OCI-LY7 (cell line): ENCODE data around the gene SKIDA1. TPM values are rescaled to one million over a fixed set of nuclear protein-coding genes. Genes with fewer than 3 reads are reported as not detected.

Source experiments
- BruUV-seq: library from RNA; stranded (reverse); fragments of 400-500 nt; replicated peaks from 2 replicates; lab custom pipeline; 2021; lab: Mats Ljungman, UMichigan
- CTCF ChIA-PET: fragments of 300-600 bp; sonication (Branson Sonifier 250); formaldehyde crosslinking; loops from one replicate; lab custom pipeline; 2022; ENCODE audit warnings: antibody characterized with exemption; ENCODE audit not compliant: unreplicated experiment; lab: Charles Lee
- POLR2A ChIA-PET: fragments of 300-600 bp; sonication (Branson Sonifier 250); formaldehyde crosslinking; loops from one replicate; lab custom pipeline; 2022; ENCODE audit warnings: antibody characterized with exemption; lab: Charles Lee
- DNase-seq: peaks from one replicate; pipeline ENCODE4 v3.0.0-alpha.2; 2015; ENCODE audit warnings: low spot score
- H2AFZ ChIP-seq: fragments of 200-600 bp; sonication (generic), shearing (Covaris generic); 2 replicates; pipeline ENCODE4 v1.6.1; 2014; ENCODE audit warnings: mild to moderate bottlenecking, antibody characterized with exemption, low read length, moderate library complexity
- H3K27ac ChIP-seq: fragments of 200-600 bp; sonication (generic); 2 replicates; pipeline ENCODE4 v1.5.1; 2014; ENCODE audit warnings: mixed run types, low read depth, mild to moderate bottlenecking, moderate library complexity, low read length, inconsistent platforms; ENCODE audit not compliant: poor library complexity, severe bottlenecking
- H3K36me3 ChIP-seq: fragments of 200-600 bp; sonication (generic); 2 replicates; pipeline ENCODE4 v1.6.1; 2014; ENCODE audit warnings: mild to moderate bottlenecking, antibody characterized with exemption, low read length, moderate library complexity, mixed read lengths; ENCODE audit not compliant: insufficient read depth
- H3K4me1 ChIP-seq: fragments of 200-600 bp; sonication (generic); 2 replicates; pipeline ENCODE4 v1.5.1; 2014; ENCODE audit warnings: mild to moderate bottlenecking, low read length; ENCODE audit not compliant: insufficient read depth, poor library complexity, severe bottlenecking
- H3K4me2 ChIP-seq: fragments of 200-600 bp; sonication (generic); 2 replicates; pipeline ENCODE4 v1.6.1; 2014; ENCODE audit warnings: mild to moderate bottlenecking, low read length
- H3K4me3 ChIP-seq: fragments of 200-600 bp; sonication (generic); 2 replicates; pipeline ENCODE4 v1.5.1; 2014; ENCODE audit warnings: mild to moderate bottlenecking, low read depth, low read length; ENCODE audit not compliant: poor library complexity, severe bottlenecking
- H3K79me2 ChIP-seq: fragments of 200-600 bp; sonication (generic); 2 replicates; pipeline ENCODE4 v1.6.1; 2016; ENCODE audit warnings: low read depth, mild to moderate bottlenecking, low read length, moderate library complexity, mixed read lengths; ENCODE audit not compliant: insufficient read depth
- H3K9me2 ChIP-seq: fragments of 200-600 bp; sonication (generic); 2 replicates; pipeline ENCODE4 v1.6.1; 2016; ENCODE audit warnings: mild to moderate bottlenecking, low read length, mixed read lengths; ENCODE audit not compliant: insufficient read depth
- H3K9me3 ChIP-seq: fragments of 200-600 bp; sonication (generic); 2 replicates; pipeline ENCODE4 v1.6.1; 2014; ENCODE audit warnings: mild to moderate bottlenecking, mixed run types, low read length, mixed read lengths
- H4K20me1 ChIP-seq: fragments of 200-600 bp; sonication (generic); 2 replicates; pipeline ENCODE4 v1.6.1; 2014; ENCODE audit warnings: mild to moderate bottlenecking, antibody characterized with exemption, low read length, moderate library complexity, mixed read lengths; ENCODE audit not compliant: insufficient read depth
- CTCF ChIP-seq: fragments of 200-600 bp; sonication (generic); conservative IDR thresholded peaks from 2 replicates; pipeline ENCODE4 v1.5.1; 2014; ENCODE audit warnings: mild to moderate bottlenecking, antibody characterized with exemption, low read length, moderate library complexity, mixed read lengths
- EZH2phosphoT487 ChIP-seq: fragments of 200-600 bp; sonication (generic); IDR thresholded peaks from 2 replicates; pipeline ENCODE4 v1.6.1; 2018; ENCODE audit warnings: low read depth, borderline replicate concordance, mild to moderate bottlenecking, mixed run types, antibody characterized with exemption, low read length, moderate library complexity, mixed read lengths
- intact Hi-C: fragments of 100-400 bp; cut with micrococcal nuclease; formaldehyde crosslinking; loops from one replicate; pipeline ENCODE4 v1.10.0; 2022; ENCODE audit not compliant: unreplicated experiment
- total RNA-seq, 2 experiments: library from RNA; depleted of rRNA in 1 of 2; stranded (reverse); fragments of >200 nt in 1 of 2; shearing (Covaris generic) in 1 of 2; gene quantifications; 2 replicates each; pipeline ENCODE4 v1.2.3, GENCODE V29; 2014 to 2022

SKIDA1 gene
- total RNA-seq, 2 experiments from 2014 or later = not detected

DNA sequence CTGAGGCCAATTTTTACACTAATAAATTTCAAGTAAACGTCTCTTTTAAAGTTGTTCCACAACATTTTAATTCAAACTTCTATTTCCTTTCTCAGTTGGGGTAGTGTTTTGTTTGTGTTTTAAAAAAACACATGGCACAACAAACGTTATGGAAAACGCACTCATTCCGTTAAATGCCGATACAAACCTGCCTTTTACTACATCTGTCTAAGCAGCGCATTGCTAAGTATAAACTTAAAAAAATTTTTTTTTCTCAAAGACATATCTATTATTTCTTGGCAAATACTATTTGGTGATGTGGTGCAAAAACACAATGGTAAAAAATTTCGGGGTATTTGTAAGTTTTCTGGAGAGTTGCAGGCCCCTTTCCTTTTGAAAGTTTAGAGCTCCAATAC lies 1.4 kb downstream of the SKIDA1 start:
- intact Hi-C loops = no loop called here
- no peak for TF ChIP-seq EZH2phosphoT487
- no peak for TF ChIP-seq CTCF
- Histone ChIP-seq H3K27ac (no peak overlapping the region), H3K9me3 (no peaks in the 10 kb centered on the region), H3K9me2 (no peaks in the 10 kb centered on the region), H3K4me1 (peaks cover 35% of the 10 kb centered on the region), H3K36me3 (no peaks in the 10 kb centered on the region), H3K79me2 (no peaks in the 10 kb centered on the region), H3K4me3 (no peak overlapping the region), H4K20me1 (no peaks in the 10 kb centered on the region), H3K4me2 (no peak overlapping the region), H2AFZ (no peak overlapping the region)
- DNase-seq = no peak
- no TSS peak for BruUV-seq
- ChIA-PET POLR2A (interaction anchor here (0.7 to 0.8 kb wide), 2 partner anchors 208 to 425 kb away, joined by 3 to 5 read pairs; no protein-coding TSS in a partner anchor), CTCF (no interaction called here)

GRCh38 chr10:21523557-21524008 lies 1.9 kb downstream of the SKIDA1 start:
- no peaks in the 10 kb centered on the region for H3K9me2 ChIP-seq
- no peak for DNase-seq
- H3K4me1 ChIP-seq = peaks cover 41% of the 10 kb centered on the region
- H3K4me2 ChIP-seq = no peak overlapping the region
- ChIA-PET POLR2A (interaction anchor here (0.7 kb wide), 2 partner anchors 424 to 1066 kb away, joined by 4 to 5 read pairs; no protein-coding TSS in a partner anchor), CTCF (no interaction called here)
- H3K4me3 ChIP-seq = no peak overlapping the region
- no peak overlapping the region for H2AFZ ChIP-seq
- no peaks in the 10 kb centered on the region for H4K20me1 ChIP-seq
- no TSS peak for BruUV-seq
- intact Hi-C loops = no loop called here
- no peaks in the 10 kb centered on the region for H3K9me3 ChIP-seq
- H3K36me3 ChIP-seq = no peaks in the 10 kb centered on the region
- TF ChIP-seq CTCF (no peak), EZH2phosphoT487 (no peak)
- H3K27ac ChIP-seq = no peak overlapping the region
- no peaks in the 10 kb centered on the region for H3K79me2 ChIP-seq

DNA sequence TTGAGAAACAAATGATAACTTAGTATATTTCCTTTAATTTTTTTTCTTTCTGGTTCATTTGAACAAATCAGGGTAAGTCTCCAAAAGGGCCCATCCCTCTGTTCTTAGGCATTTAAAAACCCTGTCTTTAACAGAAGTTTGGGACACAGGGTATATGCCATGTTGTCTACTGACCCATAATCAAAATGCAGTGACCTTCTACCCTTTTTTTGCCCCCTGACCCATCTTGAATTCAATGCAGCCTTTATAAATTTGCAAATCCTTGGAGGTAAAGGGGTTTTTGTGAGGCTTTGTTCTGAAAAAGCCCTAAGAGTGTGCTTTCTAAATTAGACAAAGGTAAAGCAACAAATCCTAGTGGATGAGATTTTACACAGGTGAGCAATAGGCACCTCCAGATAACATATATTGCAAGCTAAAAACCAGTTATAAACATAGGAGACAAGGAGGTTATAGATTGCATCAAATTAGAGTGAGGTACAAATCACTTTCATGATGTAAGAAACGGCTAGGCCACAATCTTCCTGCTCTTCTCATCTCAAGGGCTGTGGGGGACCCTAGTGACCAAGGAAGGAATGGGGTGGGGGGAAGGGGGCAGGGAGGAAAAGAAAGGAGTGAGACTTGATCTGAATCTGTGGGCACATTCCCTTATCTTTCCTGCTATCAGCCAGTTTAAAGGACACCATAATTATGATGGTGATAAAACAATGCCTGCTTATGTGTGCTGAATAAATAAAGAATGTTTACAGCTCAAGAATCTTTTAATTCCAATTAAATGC lies 2.7 kb downstream of the SKIDA1 start:
- no peak for DNase-seq
- Histone ChIP-seq H3K79me2 (no peaks in the 10 kb centered on the region), H3K4me2 (no peak overlapping the region), H3K4me1 (peaks cover 47% of the 10 kb centered on the region), H3K9me3 (no peaks in the 10 kb centered on the region), H3K4me3 (no peak overlapping the region), H2AFZ (no peak overlapping the region), H3K27ac (no peak overlapping the region), H4K20me1 (no peaks in the 10 kb centered on the region), H3K9me2 (no peaks in the 10 kb centered on the region), H3K36me3 (no peaks in the 10 kb centered on the region)
- CTCF ChIA-PET = no interaction called here
- intact Hi-C loops = no loop called here
- no TSS peak for BruUV-seq
- TF ChIP-seq CTCF = no peak
- TF ChIP-seq EZH2phosphoT487 = no peak
- POLR2A ChIA-PET = interaction anchor here (0.7 to 2.9 kb wide), 2 partner anchors 10 to 1067 kb away, joined by 4 to 11 read pairs; partner anchors contain the start of gene MLLT10
